NB4 (cell line): ENCODE results near the gene ARPC5L.

Source experiments
- POLR2A ChIP-seq: IDR thresholded peaks from 2 replicates; pipeline ENCODE4 v1.6.1; 2011; ENCODE audit warnings: mild to moderate bottlenecking; ENCODE audit not compliant: insufficient read length; ENCODE audit errors: extremely low read depth
- TF ChIP-seq, protein P1 (sequence below): IDR thresholded peaks from one replicate; pipeline ENCODE4 v1.5.1; 2012; ENCODE audit warnings: low read depth, low read length
- TF ChIP-seq, protein P2 (sequence below): IDR thresholded peaks from 2 replicates; pipeline ENCODE4 v1.6.1; 2011; ENCODE audit warnings: low read depth, low read length

DNA sequence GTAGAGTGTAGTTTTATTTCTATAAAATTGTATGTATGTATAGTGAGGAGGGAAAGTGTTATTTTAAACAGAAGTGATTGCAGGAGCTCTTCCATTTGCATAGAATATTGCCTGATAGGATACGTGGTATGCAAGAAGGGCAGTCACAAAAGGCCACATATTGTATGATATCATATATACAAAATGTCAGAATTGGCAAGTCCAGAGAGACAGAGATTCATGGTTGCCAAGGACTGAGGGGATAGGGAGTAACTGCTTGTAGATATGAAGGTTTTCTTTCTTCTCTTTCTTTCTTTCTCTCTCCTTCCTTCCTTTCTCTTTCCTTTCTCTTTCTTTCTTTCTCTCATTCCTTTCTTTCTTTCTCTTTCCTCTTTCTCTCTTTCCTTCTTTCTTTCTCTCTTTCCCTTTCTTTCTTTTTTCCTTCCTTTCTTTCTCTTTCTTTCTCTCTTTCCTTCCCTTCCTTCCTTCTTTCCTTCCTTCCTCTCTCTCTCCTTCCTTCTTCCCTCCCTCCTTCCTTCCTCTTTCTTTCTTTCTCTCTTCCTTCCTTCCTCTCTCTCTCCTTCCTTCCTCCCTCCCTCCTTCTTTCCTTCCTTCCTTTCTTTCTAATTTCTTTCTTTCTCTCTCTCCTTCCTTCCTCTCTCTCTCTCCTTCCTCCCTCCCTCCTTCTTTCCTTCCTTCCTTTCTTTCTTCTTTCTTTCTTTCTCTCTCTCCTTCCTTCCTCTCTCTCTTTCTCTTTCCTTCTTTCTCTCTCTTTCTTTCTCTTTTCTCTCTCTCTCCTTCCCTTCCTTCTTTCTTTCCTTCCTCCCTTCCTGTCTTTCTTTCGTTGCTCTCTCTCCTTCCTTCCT lies 33.2 kb upstream of the ARPC5L start:
- TF ChIP-seq, protein P1, sequence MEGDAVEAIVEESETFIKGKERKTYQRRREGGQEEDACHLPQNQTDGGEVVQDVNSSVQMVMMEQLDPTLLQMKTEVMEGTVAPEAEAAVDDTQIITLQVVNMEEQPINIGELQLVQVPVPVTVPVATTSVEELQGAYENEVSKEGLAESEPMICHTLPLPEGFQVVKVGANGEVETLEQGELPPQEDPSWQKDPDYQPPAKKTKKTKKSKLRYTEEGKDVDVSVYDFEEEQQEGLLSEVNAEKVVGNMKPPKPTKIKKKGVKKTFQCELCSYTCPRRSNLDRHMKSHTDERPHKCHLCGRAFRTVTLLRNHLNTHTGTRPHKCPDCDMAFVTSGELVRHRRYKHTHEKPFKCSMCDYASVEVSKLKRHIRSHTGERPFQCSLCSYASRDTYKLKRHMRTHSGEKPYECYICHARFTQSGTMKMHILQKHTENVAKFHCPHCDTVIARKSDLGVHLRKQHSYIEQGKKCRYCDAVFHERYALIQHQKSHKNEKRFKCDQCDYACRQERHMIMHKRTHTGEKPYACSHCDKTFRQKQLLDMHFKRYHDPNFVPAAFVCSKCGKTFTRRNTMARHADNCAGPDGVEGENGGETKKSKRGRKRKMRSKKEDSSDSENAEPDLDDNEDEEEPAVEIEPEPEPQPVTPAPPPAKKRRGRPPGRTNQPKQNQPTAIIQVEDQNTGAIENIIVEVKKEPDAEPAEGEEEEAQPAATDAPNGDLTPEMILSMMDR = no peak
- no peak for TF ChIP-seq POLR2A
- TF ChIP-seq, protein P2, sequence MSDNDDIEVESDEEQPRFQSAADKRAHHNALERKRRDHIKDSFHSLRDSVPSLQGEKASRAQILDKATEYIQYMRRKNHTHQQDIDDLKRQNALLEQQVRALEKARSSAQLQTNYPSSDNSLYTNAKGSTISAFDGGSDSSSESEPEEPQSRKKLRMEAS = no peak
